ENCODE results near the gene FGF21. TPM values are rescaled to one million over a fixed set of nuclear protein-coding genes. Genes with fewer than 3 reads are reported as not detected.
A peak's percentile ranks its signal among the peaks of the same experiment; 100 is the strongest.

Gene FGF21
- total RNA-seq, 4 donors from 2014 or later, result not detected

DNA sequence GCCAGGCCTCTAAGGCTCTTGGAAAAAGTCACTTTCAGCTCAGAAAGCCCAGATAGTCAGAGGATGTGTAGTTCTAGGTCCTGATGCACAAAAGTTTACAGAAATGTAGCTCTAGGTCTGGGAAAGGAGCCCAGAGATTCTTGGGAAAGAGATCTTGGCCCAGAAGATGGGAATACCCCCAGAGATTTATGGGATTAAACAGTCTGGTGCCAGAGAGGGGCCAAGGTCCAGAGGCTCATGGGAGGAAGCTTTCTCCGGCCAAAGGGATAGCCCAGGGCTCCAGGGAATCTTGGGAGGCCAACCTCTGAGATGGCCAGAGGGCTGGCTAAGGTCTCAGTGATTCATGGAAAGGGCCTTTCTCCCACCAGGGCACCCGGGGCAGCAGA, 40.4 kb downstream of the FGF21 start:
- DNase-seq (ENCODE audit: low spot score), result no peak
- peak; percentile 61 for ATAC-seq (ENCODE audit: low FRiP score)
- TF ChIP-seq CTCF (IDR thresholded peaks at IDR 0.05), result no peak

DNA sequence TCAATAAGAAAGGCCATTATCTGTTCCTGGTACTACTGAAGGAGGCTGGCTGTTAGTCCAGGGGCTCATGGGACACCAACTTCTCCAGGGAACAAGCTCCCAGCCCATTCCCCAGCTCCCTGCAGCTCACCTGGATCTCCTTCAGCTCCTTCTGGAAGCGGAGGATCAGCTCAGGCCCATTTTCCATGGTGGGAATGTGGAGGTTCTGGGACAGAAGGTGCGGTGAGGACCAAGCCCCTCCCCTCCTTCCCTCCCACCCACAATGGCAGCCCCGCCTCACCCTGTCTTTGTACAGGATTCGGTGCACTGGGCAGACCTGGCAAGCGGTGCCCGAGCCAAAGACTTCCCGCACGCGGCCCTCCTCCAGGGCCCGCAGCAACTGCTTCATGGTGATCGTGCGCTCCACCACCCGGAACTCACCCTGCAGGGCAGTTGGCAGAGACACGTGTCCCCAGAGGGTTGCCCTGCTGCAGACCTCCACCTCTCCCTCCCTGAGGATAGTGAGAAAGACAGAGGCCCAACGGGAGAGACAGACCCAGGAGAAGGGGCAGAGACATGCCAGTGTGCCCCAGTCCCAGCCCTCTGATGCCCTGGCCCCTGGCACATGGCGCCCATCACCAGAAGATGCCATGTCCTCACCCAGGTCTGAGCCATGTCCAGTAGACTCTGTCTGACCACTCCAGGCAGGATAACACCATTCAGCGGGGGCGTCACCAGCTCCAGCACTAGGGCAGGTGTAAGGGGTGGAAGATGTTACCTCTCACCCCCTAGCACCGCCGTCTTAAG, 41.2 kb downstream of the FGF21 start:
- DNase-seq (ENCODE audit: low spot score) (no peak), ATAC-seq (ENCODE audit: low FRiP score) (no peak)
- TF ChIP-seq CTCF (IDR thresholded peaks at IDR 0.05), result no peak

DNA sequence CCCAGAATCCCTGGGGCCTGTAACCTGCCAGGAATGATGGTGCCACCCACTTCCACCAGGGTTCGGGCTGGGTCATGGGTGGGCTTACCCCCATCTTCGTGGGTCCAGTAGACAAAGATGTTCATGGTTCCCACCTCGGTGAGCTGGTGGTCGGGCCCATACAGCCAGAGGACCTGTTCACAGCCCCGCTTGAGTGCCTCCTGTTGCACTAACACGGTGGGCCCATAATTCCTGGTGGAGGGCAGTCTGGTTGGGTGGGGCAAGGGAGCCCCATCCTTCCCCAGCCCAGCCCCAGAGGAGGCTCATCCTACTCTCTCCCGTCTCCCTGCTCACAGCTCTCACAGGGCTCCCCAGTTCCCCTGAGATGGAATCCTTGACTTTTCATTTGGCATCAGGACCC, 41.8 kb downstream of the FGF21 start:
- no peak for TF ChIP-seq CTCF (IDR thresholded peaks at IDR 0.05)
- DNase-seq (ENCODE audit: low spot score) (no peak), ATAC-seq (ENCODE audit: low FRiP score) (no peak)

DNA sequence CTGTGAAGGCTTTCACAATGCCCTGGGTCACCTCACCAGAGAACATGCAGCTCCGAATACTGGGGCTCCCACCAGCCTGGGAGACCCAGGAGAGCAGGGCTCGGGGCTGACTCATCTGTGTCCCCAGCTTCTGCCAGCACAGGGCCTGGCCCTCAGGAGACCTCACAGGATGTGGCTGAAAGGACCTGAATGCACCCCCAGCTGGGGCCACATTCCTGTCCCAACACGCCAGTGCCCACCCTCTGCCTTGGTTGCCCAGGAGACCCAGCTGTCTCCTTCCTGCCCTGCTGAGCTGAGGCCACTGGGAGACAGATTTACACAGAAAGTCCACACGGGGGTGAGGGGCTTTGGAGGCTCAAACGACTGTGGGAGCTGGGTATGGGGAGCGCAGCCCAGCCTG, 43.6 kb downstream of the FGF21 start:
- no peak for TF ChIP-seq CTCF (IDR thresholded peaks at IDR 0.05)
- DNase-seq (ENCODE audit: low spot score), result no peak
- no peak for ATAC-seq (ENCODE audit: low FRiP score)

DNA sequence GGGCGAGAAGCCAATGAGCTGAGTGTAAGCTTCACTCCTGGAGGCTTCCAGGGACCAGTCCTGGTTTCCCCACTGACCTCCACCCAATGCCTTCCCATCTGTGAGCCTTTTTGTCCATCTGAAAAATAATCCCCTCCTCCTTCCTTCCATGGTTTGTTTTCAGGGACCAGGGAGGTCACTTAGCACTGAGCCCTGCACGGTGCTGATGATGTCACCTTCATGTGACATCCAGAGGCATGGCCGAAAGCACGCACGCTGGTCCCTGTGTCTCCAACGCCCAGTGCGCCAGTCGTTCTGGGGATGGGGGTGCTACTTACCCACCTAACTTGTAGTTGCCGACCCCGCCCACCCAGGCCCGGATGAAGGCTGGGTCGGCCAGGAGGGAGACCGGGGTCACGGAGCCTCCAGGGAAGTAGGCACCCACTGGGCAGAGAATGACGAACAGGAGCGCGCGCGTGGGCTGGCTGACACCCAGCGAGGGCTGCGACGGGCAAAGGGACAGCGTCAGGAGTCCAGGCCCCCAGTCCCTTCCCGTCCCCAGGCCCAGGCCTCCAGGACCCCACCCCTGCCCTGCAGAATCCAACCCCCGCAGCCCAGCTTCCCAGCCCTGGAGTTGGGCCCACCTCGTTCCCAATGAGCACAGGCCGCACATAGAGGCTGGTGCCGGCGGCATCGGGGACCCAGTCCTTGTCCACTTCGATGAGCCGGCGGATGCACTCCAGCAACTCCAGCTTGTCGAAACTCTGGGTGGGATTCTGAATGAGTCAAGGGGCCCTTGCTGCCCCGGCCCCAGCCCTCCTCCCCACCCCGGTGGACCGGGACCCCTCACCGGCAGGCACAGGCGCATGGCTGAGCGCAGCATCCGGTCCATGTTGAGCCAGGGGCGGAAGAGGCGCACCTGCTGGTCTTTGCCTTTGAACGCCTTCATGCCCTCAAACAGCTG, 44.3 kb downstream of the FGF21 start:
- ATAC-seq (ENCODE audit: low FRiP score) (no peak), DNase-seq (ENCODE audit: low spot score) (no peak)
- no peak for TF ChIP-seq CTCF (IDR thresholded peaks at IDR 0.05)

- no peak for ATAC-seq (ENCODE audit: low FRiP score)
Observed at GRCh38 chr19:48802623-48803022, 47.3 kb downstream of the FGF21 start.

More at GRCh38 chr19:48802623-48803022, 47.3 kb downstream of the FGF21 start:
- DNase-seq (ENCODE audit: low spot score), result no peak
- TF ChIP-seq CTCF (IDR thresholded peaks at IDR 0.05), result no peak
